Measurements from ENCODE around the gene APC2.

GRCh38 chr19:1460033-1460995 lies 10.4 kb downstream of the APC2 start:
- no peak for TF ChIP-seq CTCF (IDR thresholded peaks at IDR 0.05)
- TF ChIP-seq POLR2AphosphoS5 (IDR thresholded peaks at IDR 0.05; ENCODE audit: insufficient read depth in 1 of 2, low read depth in 1 of 2) = no peak
- no peak for TF ChIP-seq POLR2A (IDR thresholded peaks at IDR 0.05)
